Activated T-helper 9 cell treated with anti-CD3 and anti-CD28 coated beads, Interleukin-2, amount 50 U/mL, for 16 hours (primary cell): Measurements from ENCODE around the gene ARSK.
"Not testable (repeated sequence)": the region's sequence is repeated elsewhere in the genome, so short reads cannot be mapped to it uniquely, and the experiment has no call there.

Experiments used
- DNase-seq: peaks from one replicate; pipeline ENCODE4 v3.0.0-alpha.2; 2020; ENCODE audit warnings: low read depth

The ARSK gene

GRCh38 chr5:95621839-95622629, 67.1 kb downstream of the ARSK start:
- no peak for DNase-seq

GRCh38 chr5:95623706-95624105, 68.8 kb downstream of the ARSK start:
- DNase-seq = no peak

GRCh38 chr5:95624368-95624767, 69.5 kb downstream of the ARSK start:
- no peak for DNase-seq

GRCh38 chr5:95626701-95627100, 71.8 kb downstream of the ARSK start:
- DNase-seq = no peak

- DNase-seq = no peak
These were observed 73.3 kb downstream of the ARSK start for GRCh38 chr5:95627971-95628810.

- DNase-seq = no peak
These were observed 74.0 kb downstream of the ARSK start for GRCh38 chr5:95628933-95629332.

GRCh38 chr5:95630394-95630917, 75.6 kb downstream of the ARSK start:
- DNase-seq = no peak

- DNase-seq = no peak
These were observed 76.5 kb downstream of the ARSK start for GRCh38 chr5:95631255-95631958.

- peak; percentile 63 for DNase-seq
These were observed 77.2 kb downstream of the ARSK start for GRCh38 chr5:95631991-95632675.

- not testable (repeated sequence) for DNase-seq
These were observed 78.0 kb downstream of the ARSK start for GRCh38 chr5:95632942-95633341.

GRCh38 chr5:95633671-95634070, 78.8 kb downstream of the ARSK start:
- DNase-seq = no peak

- no peak for DNase-seq
These were observed 79.2 kb downstream of the ARSK start for GRCh38 chr5:95634081-95634480.

GRCh38 chr5:95638632-95639031, 83.7 kb downstream of the ARSK start:
- no peak for DNase-seq

- DNase-seq = no peak
These were observed 86.9 kb downstream of the ARSK start for GRCh38 chr5:95641741-95642220.

GRCh38 chr5:95643152-95643551, 88.3 kb downstream of the ARSK start:
- no peak for DNase-seq

GRCh38 chr5:95644351-95645042, 89.6 kb downstream of the ARSK start:
- DNase-seq = peak; percentile 16

- DNase-seq = not testable (repeated sequence)
These were observed 91.3 kb downstream of the ARSK start for GRCh38 chr5:95646226-95646568.

- peak; percentile 93 for DNase-seq
These were observed 91.9 kb downstream of the ARSK start, which contains the start of gene RFESD for GRCh38 chr5:95646569-95647431. TSS of gene RFESD (plus strand) at chr5:95646777. CDS start at chr5:95652272, 5,495 bp downstream.

- no peak for DNase-seq
These were observed 93.3 kb downstream of the ARSK start for GRCh38 chr5:95647886-95648860.
